Lower leg skin (tissue), 4 donors: ENCODE results near the gene TXNL4A. TPM values are rescaled to one million over a fixed set of nuclear protein-coding genes. Genes with fewer than 3 reads are reported as not detected.
"Not testable (repeated sequence)": the region's sequence is repeated elsewhere in the genome, so short reads cannot be mapped to it uniquely, and the experiment has no call there.

Source experiments
- DNase-seq, 2 donors: peaks; one replicate each; pipeline ENCODE4 v3.0.0-alpha.2; 2019; ENCODE audit warnings: low spot score in 2 of 2
- H3K4me3 ChIP-seq: fragments of 200-600 bp; sonication (generic); 2 replicates; pipeline ENCODE4 v1.5.1; 2017; ENCODE audit warnings: mild to moderate bottlenecking, low read depth; ENCODE audit not compliant: poor library complexity, severe bottlenecking
- CTCF ChIP-seq, 3 donors: fragments of 450-650 bp; IDR thresholded peaks; one replicate each; pipeline ENCODE4 v1.5.1; 2016; ENCODE audit warnings: antibody characterized with exemption in 3 of 3, mild to moderate bottlenecking in 3 of 3, moderate library complexity in 2 of 3
- POLR2A ChIP-seq, 2 donors: fragments of 450-650 bp; IDR thresholded peaks; one replicate each; pipeline ENCODE4 v1.6.1; 2016 to 2017; ENCODE audit warnings: antibody characterized with exemption in 2 of 2, mild to moderate bottlenecking in 1 of 2, moderate library complexity in 1 of 2
- WGBS, 2 donors: methylation state at CpG; one replicate each; pipeline ENCODE4 v1.1.5; 2018; 5-methylcytosine and 5-hydroxymethylcytosine counted together
- intact Hi-C: fragments of 100-400 bp; cut with DNase I; formaldehyde crosslinking; loops from one replicate; pipeline ENCODE4 v1.15.0; 2023; ENCODE audit warnings: low total_unique reads
- total RNA-seq, 4 donors: library from RNA; depleted of rRNA; stranded (reverse); fragments of >200 nt; gene quantifications; one replicate each; pipeline ENCODE4 v1.1.0, GENCODE V29; 2016

TXNL4A gene
- total RNA-seq, 4 donors from 2014 or later: 12.6 to 49.9 (median 24.0) TPM

- peak in 1 of 2 donors; percentile 56 for DNase-seq
- TF ChIP-seq POLR2A (IDR thresholded peaks at IDR 0.05): no peak
- TF ChIP-seq CTCF (IDR thresholded peaks at IDR 0.05): no peak
- H3K4me3 ChIP-seq: no peak overlapping the region
- 67 to 72% methylated on average over 3 of the region's 3 CpGs for WGBS, 2 donors
- intact Hi-C loops: no loop called here
Measured at GRCh38 chr18:80000877-80001276, 12.5 kb upstream of the TXNL4A start.

GRCh38 chr18:79999701-80000100 is 11.3 kb upstream of the TXNL4A start:
- DNase-seq, H3K4me3 ChIP-seq, intact Hi-C loops: not testable (repeated sequence)
- 80 to 86% methylated on average over 2 of the region's 2 CpGs for WGBS, 2 donors

- TF ChIP-seq POLR2A (IDR thresholded peaks at IDR 0.05) (no peak), CTCF (IDR thresholded peaks at IDR 0.05) (no peak)
- DNase-seq: no peak
- intact Hi-C loops: loop anchor here (5.0 kb wide), 1 partner anchor 1094 kb away; no protein-coding TSS in a partner anchor
- 75 to 80% methylated on average over 2 of the region's 2 CpGs for WGBS, 2 donors
- no peak overlapping the region for H3K4me3 ChIP-seq
Measured at GRCh38 chr18:79991494-79991893, 3.1 kb upstream of the TXNL4A start.

- WGBS, 2 donors: 45 to 50% methylated on average over 14 of the region's 14 CpGs
- H3K4me3 ChIP-seq: no peak overlapping the region
- no peak for TF ChIP-seq POLR2A (IDR thresholded peaks at IDR 0.05)
- no peak for DNase-seq
- intact Hi-C loops: loop anchor here (2.0 kb wide), 1 partner anchor 38 kb away; the partner anchor contains the start of gene SLC66A2
Measured at GRCh38 chr18:79989195-79989497, 783 bp upstream of the TXNL4A start.

- peak overlapping the region; percentile 78 for H3K4me3 ChIP-seq
- WGBS, 2 donors: 0% methylated on average over 26 to 47 of the region's 48 CpGs
- peak; percentile 29 to 90 for DNase-seq
- no peak for TF ChIP-seq POLR2A (IDR thresholded peaks at IDR 0.05)
- TF ChIP-seq CTCF (IDR thresholded peaks at IDR 0.05): no peak
- intact Hi-C loops: loop anchor here (2.0 kb wide), 1 partner anchor 37 kb away; the partner anchor contains the start of gene SLC66A2
Measured at GRCh38 chr18:79988071-79988450, 302 bp downstream of the TXNL4A start.

GRCh38 chr18:79987566-79987965 is 797 bp downstream of the TXNL4A start:
- intact Hi-C loops: no loop called here
- peak overlapping the region; percentile 78 for H3K4me3 ChIP-seq
- TF ChIP-seq CTCF (IDR thresholded peaks at IDR 0.05) (no peak), POLR2A (IDR thresholded peaks at IDR 0.05) (no peak)
- DNase-seq: no peak
- WGBS, 2 donors: 0 to 1% methylated on average over 6 of the region's 6 CpGs

- intact Hi-C loops: no loop called here
- no peak for TF ChIP-seq CTCF (IDR thresholded peaks at IDR 0.05)
- TF ChIP-seq POLR2A (IDR thresholded peaks at IDR 0.05): no peak
- DNase-seq: no peak
- H3K4me3 ChIP-seq: no peak overlapping the region
- WGBS, 2 donors: 30 to 37% methylated on average over 7 of the region's 7 CpGs
Measured at GRCh38 chr18:79986726-79987125, 1.6 kb downstream of the TXNL4A start.
